T-helper 17 cell (primary cell): ENCODE data around the gene GPR137. TPM values are rescaled to one million over a fixed set of nuclear protein-coding genes. Genes with fewer than 3 reads are reported as not detected.

Experiments
- ATAC-seq: fragments of 150-1000 bp; cut with Tn5 transposase; 2 replicates; pipeline ENCODE4 v1.10.0; 2021; ENCODE audit warnings: mild to moderate bottlenecking, moderate library complexity
- DNase-seq, 3 donors: peaks; one replicate each; pipeline versions ENCODE4 v3.0.0 to v3.0.0-alpha.2; 2020 to 2021
- H3K9me3 ChIP-seq: one replicate; pipeline ENCODE4 v1.7.0; 2013; ENCODE audit warnings: low read length, mild to moderate bottlenecking; ENCODE audit not compliant: control insufficient read depth, poor library complexity, severe bottlenecking
- H3K27ac Mint-ChIP-seq: one replicate; pipeline ENCODE4 v1.8.0; 2022; ENCODE audit warnings: mild to moderate bottlenecking, moderate library complexity, mixed read lengths
- H3K27me3 Mint-ChIP-seq: one replicate; pipeline ENCODE4 v1.8.0; 2022; ENCODE audit warnings: mixed read lengths
- H3K36me3 Mint-ChIP-seq: one replicate; pipeline ENCODE4 v1.8.0; 2022; ENCODE audit warnings: low read depth, mixed read lengths
- H3K4me1 Mint-ChIP-seq: one replicate; pipeline ENCODE4 v1.8.0; 2022; ENCODE audit warnings: mild to moderate bottlenecking, mixed read lengths
- H3K4me3 Mint-ChIP-seq: one replicate; pipeline ENCODE4 v1.8.0; 2022; ENCODE audit warnings: mild to moderate bottlenecking, moderate library complexity, mixed read lengths
- total RNA-seq, 4 donors: library from RNA in 2 of 4; stranded (reverse) in 2 of 4; gene quantifications; one replicate each; pipeline ENCODE4 v1.2.3 and lab custom pipeline; 2022 to 2026

Gene GPR137
- total RNA-seq (10 to 100 TPM; 46.5 to 57.9 TPM), total RNA-seq (lab: John Stamatoyannopoulos, UW) (16.1 to 31.1 reads per million in 2 donors)

GRCh38 chr11:64284962-64285884, at the start of gene GPR137:
Gene GPR137 (plus strand): TSS chr11:64285848. CDS start chr11:64286525, 677 bp downstream.
- ATAC-seq, result peak; percentile 80
- Mint-ChIP-seq H3K36me3 (no peaks in the 10 kb centered on the region), H3K4me1 (peaks cover 20% of the 10 kb centered on the region), H3K27ac (peak within 1 kb of the TSS; percentile 95), H3K27me3 (peaks cover under 1% of the 10 kb centered on the region), H3K4me3 (peak within 1 kb of the TSS; percentile 89)
- peak; percentile 85 to 97 (median 88) for DNase-seq
- H3K9me3 ChIP-seq, result no peaks in the 10 kb centered on the region

- no peak for DNase-seq
- peak overlapping the region; percentile 98 for H3K27ac Mint-ChIP-seq
- ATAC-seq, result no peak
- peaks cover 2% of the 10 kb centered on the region for H3K36me3 Mint-ChIP-seq
- peaks cover 23% of the 10 kb centered on the region for H3K4me1 Mint-ChIP-seq
- peak overlapping the region; percentile 77 for H3K4me3 Mint-ChIP-seq
- no peaks in the 10 kb centered on the region for H3K27me3 Mint-ChIP-seq
- no peaks in the 10 kb centered on the region for H3K9me3 ChIP-seq
Measured at GRCh38 chr11:64237484-64237951, 48.1 kb upstream of the GPR137 start.

DNA sequence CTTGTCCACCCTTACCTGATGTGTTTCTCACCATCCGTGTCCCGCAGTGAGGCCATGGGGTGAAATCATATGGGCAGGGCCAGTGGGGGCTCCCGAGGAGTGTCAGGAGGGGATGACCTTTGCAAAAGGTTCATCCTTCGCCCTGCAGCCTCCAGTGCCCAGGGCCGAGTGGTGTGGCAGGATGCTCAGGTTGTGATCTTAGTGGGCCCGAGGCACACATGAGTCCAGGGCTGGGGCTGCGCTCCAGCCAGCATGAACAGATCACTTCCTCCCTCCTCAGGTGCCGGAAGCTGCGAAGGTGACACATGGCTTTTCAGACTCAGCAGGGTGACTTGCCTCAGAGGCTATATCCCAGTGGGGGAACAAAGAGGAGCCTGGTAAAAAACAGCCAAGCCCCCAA, 47.6 kb upstream of the GPR137 start:
- Mint-ChIP-seq H3K27ac (peak overlapping the region; percentile 98), H3K4me3 (no peak overlapping the region), H3K27me3 (no peaks in the 10 kb centered on the region), H3K4me1 (peaks cover 26% of the 10 kb centered on the region), H3K36me3 (peaks cover 2% of the 10 kb centered on the region)
- no peaks in the 10 kb centered on the region for H3K9me3 ChIP-seq
- DNase-seq, result no peak
- no peak for ATAC-seq

DNA sequence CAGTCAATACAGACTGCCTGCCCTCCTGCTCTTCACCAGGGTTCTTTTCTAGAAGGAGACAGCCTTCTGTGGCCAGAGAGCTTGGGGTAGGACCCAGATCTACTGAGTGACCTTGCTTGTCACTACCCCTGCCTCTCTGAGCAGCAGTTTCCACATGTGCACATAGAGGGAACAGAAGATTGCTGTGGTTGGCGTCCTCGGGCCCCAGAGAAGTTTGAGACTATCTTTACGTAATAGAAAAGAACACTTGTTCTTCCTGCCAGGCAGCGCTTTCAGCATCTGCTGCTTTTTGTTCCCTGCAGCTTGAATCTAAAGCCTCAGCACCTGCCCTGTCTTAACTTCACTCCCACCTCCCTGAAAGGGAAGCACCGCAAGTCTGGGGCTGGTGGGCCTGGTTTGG, 46.6 kb upstream of the GPR137 start:
- Mint-ChIP-seq H3K4me3 (no peak overlapping the region), H3K36me3 (peaks cover 2% of the 10 kb centered on the region), H3K27ac (peak overlapping the region; percentile 98), H3K4me1 (peaks cover 29% of the 10 kb centered on the region), H3K27me3 (no peaks in the 10 kb centered on the region)
- DNase-seq (no peak), ATAC-seq (no peak)
- no peaks in the 10 kb centered on the region for H3K9me3 ChIP-seq

DNA sequence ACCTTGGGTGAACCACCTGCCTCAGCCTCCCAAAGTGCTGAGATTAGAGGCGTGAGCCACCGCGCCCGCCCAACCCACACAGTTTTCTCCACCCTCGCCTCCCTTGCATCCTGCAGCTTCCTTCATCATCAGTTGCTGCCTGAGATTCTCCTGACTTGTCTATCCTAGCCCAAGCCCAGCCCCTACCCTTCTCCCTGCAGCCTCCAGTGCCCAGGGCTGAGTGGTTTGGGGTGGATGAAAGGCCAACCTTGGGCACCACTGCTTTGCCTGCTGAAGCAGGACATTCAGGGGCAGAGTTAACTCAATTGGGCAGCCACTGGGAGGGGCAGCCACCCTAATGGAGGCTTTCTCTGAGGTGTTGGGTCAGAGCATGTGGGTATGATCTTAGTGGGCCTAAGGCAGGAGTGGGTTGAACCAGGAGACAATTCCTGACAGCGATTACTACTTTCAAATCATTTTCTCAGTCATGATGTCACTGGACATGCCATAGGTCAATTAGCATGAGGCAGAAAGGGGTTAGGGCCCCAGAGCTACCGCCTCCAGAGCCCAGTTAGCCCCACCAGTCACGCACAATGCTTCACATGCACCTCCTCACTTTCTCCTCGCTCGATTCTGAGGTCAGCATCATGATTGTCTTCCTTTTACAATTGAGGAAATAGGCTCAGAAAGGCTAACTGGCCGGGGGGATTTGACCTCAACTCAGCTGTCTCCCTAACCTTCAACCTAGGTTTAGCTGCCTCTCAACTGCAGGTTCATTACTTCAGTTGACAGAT, 45.8 kb upstream of the GPR137 start:
- peaks cover 29% of the 10 kb centered on the region for H3K4me1 Mint-ChIP-seq
- ATAC-seq (no peak), DNase-seq (no peak)
- H3K27me3 Mint-ChIP-seq, result no peaks in the 10 kb centered on the region
- peak overlapping the region; percentile 98 for H3K27ac Mint-ChIP-seq
- H3K9me3 ChIP-seq, result no peaks in the 10 kb centered on the region
- H3K36me3 Mint-ChIP-seq, result peaks cover 2% of the 10 kb centered on the region
- peak overlapping the region; percentile 95 for H3K4me3 Mint-ChIP-seq

GRCh38 chr11:64240435-64241240, 45.0 kb upstream of the GPR137 start, which contains the start of gene FKBP2:
Gene FKBP2 (plus strand): TSS chr11:64241095. CDS start chr11:64242388, 1,293 bp downstream.
- Mint-ChIP-seq H3K27ac (peak within 1 kb of the TSS; percentile 98), H3K36me3 (peaks cover 2% of the 10 kb centered on the region), H3K4me3 (peak within 1 kb of the TSS; percentile 95), H3K27me3 (no peaks in the 10 kb centered on the region), H3K4me1 (peaks cover 23% of the 10 kb centered on the region)
- H3K9me3 ChIP-seq, result no peaks in the 10 kb centered on the region
- DNase-seq (peak; percentile 97 to 99 (median 98)), ATAC-seq (peak; percentile 75)

- H3K36me3 Mint-ChIP-seq, result peaks cover 2% of the 10 kb centered on the region
Measured at GRCh38 chr11:64241241-64241490, 44.5 kb upstream of the GPR137 start.

DNA sequence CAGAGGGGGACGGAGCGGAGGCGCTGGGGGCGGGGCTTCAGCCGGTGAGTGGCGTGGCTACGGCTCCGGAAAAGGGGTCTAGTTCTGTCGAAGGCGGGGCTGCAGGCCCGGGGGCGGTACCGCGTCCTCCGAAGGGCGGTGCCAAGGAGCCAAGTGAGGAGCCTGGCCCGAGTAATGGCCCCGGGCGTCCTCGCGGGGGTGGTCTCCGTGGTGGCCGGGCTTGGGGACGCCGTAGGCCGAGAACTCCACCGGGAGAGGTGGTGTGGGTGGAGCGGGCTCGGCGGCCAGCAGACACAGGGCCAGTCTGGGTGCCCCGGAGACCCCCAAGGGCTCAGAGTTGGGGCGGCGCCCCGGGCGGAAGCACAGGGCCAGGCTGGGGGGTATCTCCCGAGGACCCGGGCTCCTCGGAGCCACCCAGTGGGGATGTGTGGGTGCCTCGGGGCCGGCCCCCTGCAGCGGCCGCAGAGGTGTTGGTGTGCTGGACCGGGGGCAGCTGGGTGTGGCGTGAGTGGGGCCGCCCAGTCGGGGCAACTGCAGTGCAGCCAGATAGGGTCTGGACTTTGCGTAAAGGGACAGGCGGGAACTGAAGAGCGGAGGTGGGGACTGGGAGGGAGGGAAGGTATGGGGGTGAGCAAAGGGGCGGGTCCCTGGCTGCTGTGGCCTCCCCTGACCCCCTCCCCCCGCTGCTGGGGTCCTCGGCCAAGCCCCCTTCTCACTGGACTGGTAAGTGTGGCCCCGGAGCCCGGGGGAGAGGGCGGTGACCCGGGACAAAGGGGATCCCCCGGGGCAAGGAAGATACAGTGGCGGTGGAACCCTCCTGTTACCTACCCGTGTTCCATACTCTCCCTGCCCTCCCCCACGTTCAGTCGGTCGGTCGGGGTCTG, 43.9 kb upstream of the GPR137 start:
- peaks cover 26% of the 10 kb centered on the region for H3K4me1 Mint-ChIP-seq
- H3K36me3 Mint-ChIP-seq, result peaks cover 2% of the 10 kb centered on the region
- H3K4me3 Mint-ChIP-seq, result peak overlapping the region; percentile 95
- peak overlapping the region; percentile 98 for H3K27ac Mint-ChIP-seq
- H3K9me3 ChIP-seq, result no peaks in the 10 kb centered on the region
- DNase-seq, result peak in 2 of 3 donors; percentile 19 to 99
- ATAC-seq, result no peak
- H3K27me3 Mint-ChIP-seq, result no peaks in the 10 kb centered on the region

More at GRCh38 chr11:64241241-64241490, 44.5 kb upstream of the GPR137 start:
- peak; percentile 85 for ATAC-seq
- H3K9me3 ChIP-seq, result no peaks in the 10 kb centered on the region
- peak overlapping the region; percentile 95 for H3K4me3 Mint-ChIP-seq
- peak overlapping the region; percentile 98 for H3K27ac Mint-ChIP-seq
- DNase-seq, result peak in 2 of 3 donors; percentile 100
- H3K4me1 Mint-ChIP-seq, result peaks cover 26% of the 10 kb centered on the region
- H3K27me3 Mint-ChIP-seq, result no peaks in the 10 kb centered on the region

DNA sequence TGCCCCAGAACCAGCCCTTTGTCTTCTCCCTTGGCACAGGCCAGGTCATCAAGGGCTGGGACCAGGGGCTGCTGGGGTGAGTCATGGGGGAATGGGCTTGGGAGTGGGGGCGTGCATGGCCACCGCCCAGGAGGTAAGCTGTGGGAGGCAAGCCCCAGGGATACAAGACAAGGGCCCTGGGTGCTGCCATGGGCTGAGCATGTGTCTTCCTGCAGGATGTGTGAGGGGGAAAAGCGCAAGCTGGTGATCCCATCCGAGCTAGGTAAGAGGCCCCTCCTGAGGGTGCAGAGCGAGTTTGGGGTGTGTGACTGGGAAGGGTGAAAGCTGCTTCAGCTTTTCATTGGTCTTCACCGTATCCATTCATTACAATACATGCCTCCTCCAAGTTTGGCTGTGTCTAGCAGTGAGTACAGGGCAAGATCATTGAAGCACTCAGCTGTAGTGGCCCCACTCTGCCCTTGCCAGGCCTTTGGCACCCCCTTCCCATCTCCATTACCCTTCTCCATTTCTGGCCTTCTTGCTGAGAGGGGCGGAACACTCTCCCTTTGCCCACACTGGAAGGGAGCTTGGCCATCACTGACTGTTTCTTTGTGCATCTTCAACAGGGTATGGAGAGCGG, 42.3 kb upstream of the GPR137 start:
- Mint-ChIP-seq H3K36me3 (peaks cover 2% of the 10 kb centered on the region), H3K4me1 (peaks cover 23% of the 10 kb centered on the region), H3K27me3 (no peaks in the 10 kb centered on the region)

DNA sequence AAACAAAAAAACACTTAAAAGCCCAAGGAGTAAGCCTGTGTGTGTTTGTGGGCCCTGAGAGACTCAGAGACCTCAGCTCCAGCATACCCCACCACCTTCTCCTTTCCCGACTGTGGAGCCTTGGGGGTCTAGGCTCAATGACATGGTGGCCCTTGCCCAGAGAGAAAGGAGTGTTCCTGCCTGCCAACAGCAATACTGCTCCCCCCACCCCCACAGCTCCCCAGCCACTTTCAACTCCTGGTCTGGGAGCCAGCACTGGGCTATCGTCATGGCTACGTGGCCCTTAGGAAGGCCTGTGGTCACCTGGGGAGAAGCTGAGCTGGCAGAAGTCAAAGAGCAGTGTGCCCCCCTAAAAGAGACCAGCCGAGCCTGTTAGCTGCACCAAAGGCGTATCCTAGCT, 41.5 kb upstream of the GPR137 start:
- peaks cover 2% of the 10 kb centered on the region for H3K36me3 Mint-ChIP-seq

More for the DNA sequence above, 42.3 kb upstream of the GPR137 start:
- H3K9me3 ChIP-seq, result no peaks in the 10 kb centered on the region
- Mint-ChIP-seq H3K27ac (peak overlapping the region; percentile 68), H3K4me3 (peak overlapping the region; percentile 95)
- DNase-seq (no peak), ATAC-seq (no peak)

GRCh38 chr11:64244966-64245365, 40.7 kb upstream of the GPR137 start:
- Mint-ChIP-seq H3K4me3 (peak overlapping the region; percentile 93), H3K27me3 (no peaks in the 10 kb centered on the region), H3K4me1 (peaks cover 26% of the 10 kb centered on the region), H3K36me3 (peaks cover 2% of the 10 kb centered on the region), H3K27ac (peak overlapping the region; percentile 86)
- DNase-seq (no peak), ATAC-seq (no peak)
- no peaks in the 10 kb centered on the region for H3K9me3 ChIP-seq

More for the DNA sequence above, 41.5 kb upstream of the GPR137 start:
- no peaks in the 10 kb centered on the region for H3K9me3 ChIP-seq
- Mint-ChIP-seq H3K4me3 (peak overlapping the region; percentile 95), H3K27ac (no peak overlapping the region), H3K4me1 (peaks cover 23% of the 10 kb centered on the region), H3K27me3 (no peaks in the 10 kb centered on the region)
- no peak for DNase-seq
- ATAC-seq, result no peak
